Suprapubic skin (tissue), 4 donors: ENCODE data around the gene CEACAM18. TPM values are rescaled to one million over a fixed set of nuclear protein-coding genes. Genes with fewer than 3 reads are reported as not detected.

ENCODE experiments used
- DNase-seq, 2 donors: peaks; one replicate each; pipeline ENCODE4 v3.0.0-alpha.2; 2019; ENCODE audit warnings: low spot score in 2 of 2
- H3K27ac ChIP-seq: fragments of 200-600 bp; sonication (generic); one replicate; pipeline ENCODE4 v1.5.1; 2019
- H3K27me3 ChIP-seq: fragments of 200-600 bp; sonication (generic); one replicate; pipeline ENCODE4 v1.5.1; 2019
- H3K36me3 ChIP-seq: fragments of 200-600 bp; sonication (generic); one replicate; pipeline ENCODE4 v1.5.1; 2019
- H3K4me1 ChIP-seq: fragments of 200-600 bp; sonication (generic); one replicate; pipeline ENCODE4 v1.5.1; 2019
- H3K4me3 ChIP-seq: fragments of 200-600 bp; sonication (generic); one replicate; pipeline ENCODE4 v1.5.1; 2019; ENCODE audit warnings: mild to moderate bottlenecking
- H3K9me3 ChIP-seq: fragments of 200-600 bp; sonication (generic); one replicate; pipeline ENCODE4 v1.5.1; 2019
- CTCF ChIP-seq, 2 donors: fragments of 200-600 bp in 1 of 2; fragments of 450-650 bp in 1 of 2; sonication (generic) in 1 of 2; IDR thresholded peaks; one replicate each; pipeline ENCODE4 v1.5.1; 2016 to 2019; ENCODE audit warnings: antibody characterized with exemption in 2 of 2, mild to moderate bottlenecking in 1 of 2, moderate library complexity in 1 of 2
- EP300 ChIP-seq: sonication (generic); formaldehyde crosslinking; IDR thresholded peaks from one replicate; pipeline ENCODE4 v1.6.1; 2017; ENCODE audit warnings: antibody characterized with exemption
- POLR2A ChIP-seq, 2 donors: fragments of 450-650 bp; IDR thresholded peaks; one replicate each; pipeline ENCODE4 v1.6.1; 2017; ENCODE audit warnings: antibody characterized with exemption in 2 of 2, mild to moderate bottlenecking in 2 of 2, moderate library complexity in 2 of 2
- POLR2AphosphoS5 ChIP-seq, 3 donors: sonication (generic); formaldehyde crosslinking; IDR thresholded peaks; one replicate each; pipeline ENCODE4 v1.6.1; 2017; ENCODE audit warnings: antibody characterized with exemption in 3 of 3
- WGBS: methylation state at CpG from one replicate; pipeline ENCODE4 v1.1.5; 2018; 5-methylcytosine and 5-hydroxymethylcytosine counted together
- total RNA-seq, 4 donors: library from RNA; depleted of rRNA; stranded (reverse); fragments of >200 nt; gene quantifications; one replicate each; pipeline ENCODE4 v1.1.0, GENCODE V29; 2016

Gene CEACAM18
- total RNA-seq, 4 donors from 2014 or later, result not detected

- TF ChIP-seq POLR2A (IDR thresholded peaks at IDR 0.05), result no peak
- TF ChIP-seq CTCF (IDR thresholded peaks at IDR 0.05), result no peak
- no peak for TF ChIP-seq EP300
- no peak for TF ChIP-seq POLR2AphosphoS5 (IDR thresholded peaks at IDR 0.05)
- peaks cover 25% of the 10 kb centered on the region for H3K27me3 ChIP-seq
These were observed 8.7 kb upstream of the CEACAM18 start for GRCh38 chr19:51469629-51470028.

GRCh38 chr19:51470966-51471365 lies 7.4 kb upstream of the CEACAM18 start:
- Histone ChIP-seq H3K36me3 (no peaks in the 10 kb centered on the region), H3K27ac (no peak overlapping the region), H3K9me3 (no peaks in the 10 kb centered on the region), H3K4me3 (no peak overlapping the region), H3K27me3 (peaks cover 28% of the 10 kb centered on the region), H3K4me1 (no peaks in the 10 kb centered on the region)
- no peak for DNase-seq
- WGBS, result 75% methylated on average over 9 of the region's 9 CpGs
- TF ChIP-seq POLR2A (IDR thresholded peaks at IDR 0.05) (no peak), EP300 (no peak), CTCF (IDR thresholded peaks at IDR 0.05) (no peak), POLR2AphosphoS5 (IDR thresholded peaks at IDR 0.05) (no peak)

More at GRCh38 chr19:51469629-51470028, 8.7 kb upstream of the CEACAM18 start:
- DNase-seq, result peak in 1 of 2 donors; percentile 28
- no peak overlapping the region for H3K4me3 ChIP-seq
- 86% methylated on average over 1 of the region's 1 CpG for WGBS
- H3K4me1 ChIP-seq, result no peaks in the 10 kb centered on the region
- no peak overlapping the region for H3K27ac ChIP-seq
- no peaks in the 10 kb centered on the region for H3K9me3 ChIP-seq
- no peaks in the 10 kb centered on the region for H3K36me3 ChIP-seq

GRCh38 chr19:51471527-51471926 lies 6.8 kb upstream of the CEACAM18 start:
- TF ChIP-seq EP300 (no peak), CTCF (IDR thresholded peaks at IDR 0.05) (no peak), POLR2A (IDR thresholded peaks at IDR 0.05) (no peak), POLR2AphosphoS5 (IDR thresholded peaks at IDR 0.05) (no peak)
- 47% methylated on average over 1 of the region's 1 CpG for WGBS
- Histone ChIP-seq H3K4me3 (no peak overlapping the region), H3K36me3 (no peaks in the 10 kb centered on the region), H3K27ac (no peak overlapping the region), H3K4me1 (no peaks in the 10 kb centered on the region), H3K9me3 (no peaks in the 10 kb centered on the region), H3K27me3 (peaks cover 28% of the 10 kb centered on the region)
- no peak for DNase-seq

GRCh38 chr19:51472607-51473006 lies 5.7 kb upstream of the CEACAM18 start:
- H3K36me3 ChIP-seq, result no peaks in the 10 kb centered on the region
- H3K4me1 ChIP-seq, result no peaks in the 10 kb centered on the region
- no peak for DNase-seq
- WGBS, result 11% methylated on average over 4 of the region's 4 CpGs
- H3K27ac ChIP-seq, result no peak overlapping the region
- no peak overlapping the region for H3K4me3 ChIP-seq
- no peak for TF ChIP-seq CTCF (IDR thresholded peaks at IDR 0.05)
- TF ChIP-seq POLR2AphosphoS5 (IDR thresholded peaks at IDR 0.05), result no peak
- TF ChIP-seq POLR2A (IDR thresholded peaks at IDR 0.05), result no peak
- TF ChIP-seq EP300, result no peak
- H3K27me3 ChIP-seq, result peaks cover 28% of the 10 kb centered on the region
- H3K9me3 ChIP-seq, result no peaks in the 10 kb centered on the region

- Histone ChIP-seq H3K4me3 (no peak overlapping the region), H3K36me3 (no peaks in the 10 kb centered on the region), H3K27me3 (peaks cover 29% of the 10 kb centered on the region), H3K4me1 (no peaks in the 10 kb centered on the region), H3K27ac (no peak overlapping the region), H3K9me3 (no peaks in the 10 kb centered on the region)
- no peak for TF ChIP-seq EP300
- TF ChIP-seq CTCF (IDR thresholded peaks at IDR 0.05), result peak; percentile 53 to 79
- DNase-seq, result peak; percentile 81 to 87
- WGBS, result 27% methylated on average over 7 of the region's 7 CpGs
These were observed 5.2 kb upstream of the CEACAM18 start for GRCh38 chr19:51473009-51473707.
